ENCODE results near the gene TECTB. TPM values are rescaled to one million over a fixed set of nuclear protein-coding genes. Genes with fewer than 3 reads are reported as not detected.
"Not testable (repeated sequence)": the region's sequence is repeated elsewhere in the genome, so short reads cannot be mapped to it uniquely, and the experiment has no call there.

Gene TECTB
- total RNA-seq, 1 donor = not detected

DNA sequence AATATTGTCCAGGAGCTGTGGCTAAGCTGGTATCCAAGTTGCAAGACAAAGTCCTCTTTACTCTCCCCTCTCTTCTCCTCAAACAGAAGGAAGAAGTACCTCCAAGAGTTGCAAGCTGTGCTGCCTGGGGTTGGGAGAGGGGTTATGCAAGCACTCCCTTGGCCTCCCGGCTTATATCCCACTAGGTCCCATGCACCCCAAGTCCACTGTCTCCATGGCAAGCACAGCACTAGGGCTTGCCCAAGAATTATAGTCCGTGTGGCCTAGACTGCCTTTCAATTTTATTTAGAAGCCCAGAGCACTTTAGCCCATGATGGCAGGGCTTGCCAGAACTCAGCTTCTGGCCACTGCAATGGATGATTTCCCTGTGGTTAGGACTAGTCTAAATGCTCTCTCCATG, 40.4 kb upstream of the TECTB start:
- no peak for DNase-seq (ENCODE audit: low read depth)
- TF ChIP-seq, protein P1, sequence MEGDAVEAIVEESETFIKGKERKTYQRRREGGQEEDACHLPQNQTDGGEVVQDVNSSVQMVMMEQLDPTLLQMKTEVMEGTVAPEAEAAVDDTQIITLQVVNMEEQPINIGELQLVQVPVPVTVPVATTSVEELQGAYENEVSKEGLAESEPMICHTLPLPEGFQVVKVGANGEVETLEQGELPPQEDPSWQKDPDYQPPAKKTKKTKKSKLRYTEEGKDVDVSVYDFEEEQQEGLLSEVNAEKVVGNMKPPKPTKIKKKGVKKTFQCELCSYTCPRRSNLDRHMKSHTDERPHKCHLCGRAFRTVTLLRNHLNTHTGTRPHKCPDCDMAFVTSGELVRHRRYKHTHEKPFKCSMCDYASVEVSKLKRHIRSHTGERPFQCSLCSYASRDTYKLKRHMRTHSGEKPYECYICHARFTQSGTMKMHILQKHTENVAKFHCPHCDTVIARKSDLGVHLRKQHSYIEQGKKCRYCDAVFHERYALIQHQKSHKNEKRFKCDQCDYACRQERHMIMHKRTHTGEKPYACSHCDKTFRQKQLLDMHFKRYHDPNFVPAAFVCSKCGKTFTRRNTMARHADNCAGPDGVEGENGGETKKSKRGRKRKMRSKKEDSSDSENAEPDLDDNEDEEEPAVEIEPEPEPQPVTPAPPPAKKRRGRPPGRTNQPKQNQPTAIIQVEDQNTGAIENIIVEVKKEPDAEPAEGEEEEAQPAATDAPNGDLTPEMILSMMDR (IDR thresholded peaks at IDR 0.05; ENCODE audit: insufficient read depth, low read length) = no peak
- H3K4me3 ChIP-seq (ENCODE audit: low read depth, low read length) = no peak overlapping the region

DNA sequence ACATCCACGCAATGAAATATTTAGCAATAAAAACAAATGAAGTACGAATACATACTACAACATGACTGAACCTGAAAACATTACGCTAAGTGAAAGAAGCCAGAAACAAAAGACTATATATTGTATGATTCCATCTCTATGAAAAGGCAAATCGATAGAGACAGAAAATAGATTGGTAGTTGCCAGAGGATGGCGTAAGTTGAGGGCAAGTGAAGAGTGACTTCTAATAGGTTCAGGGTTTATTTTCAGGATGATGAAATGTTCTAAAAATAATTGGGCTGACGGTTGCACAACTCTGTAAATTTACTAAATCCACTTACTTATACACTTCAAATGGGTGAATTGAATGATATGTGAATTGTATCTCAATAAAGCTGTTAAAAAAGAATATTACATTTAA, 39.5 kb upstream of the TECTB start:
- DNase-seq (ENCODE audit: low read depth) = no peak
- TF ChIP-seq, protein P1 (IDR thresholded peaks at IDR 0.05; ENCODE audit: insufficient read depth, low read length) = no peak
- H3K4me3 ChIP-seq (ENCODE audit: low read depth, low read length) = no peak overlapping the region

DNA sequence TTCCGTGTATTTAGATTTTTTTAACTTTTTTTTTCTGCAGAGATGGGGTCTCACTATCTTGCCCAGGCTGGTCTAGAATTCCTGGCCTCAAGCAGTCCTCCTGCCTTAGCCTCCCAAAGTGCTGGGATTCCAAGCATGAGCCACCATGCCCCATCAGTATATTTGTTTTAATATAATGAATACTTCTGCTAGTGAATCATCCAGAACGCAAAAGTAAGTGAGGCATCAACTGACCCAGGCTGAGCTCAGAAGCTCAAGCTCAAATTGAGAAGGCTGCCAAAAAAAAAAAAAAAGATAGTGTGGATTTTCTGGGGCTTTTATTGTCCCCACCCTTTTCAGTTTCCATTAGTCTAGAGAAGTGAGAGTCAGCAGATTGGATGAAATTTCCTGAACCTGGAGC, 39.0 kb upstream of the TECTB start:
- peak; percentile 26 for DNase-seq (ENCODE audit: low read depth)
- TF ChIP-seq, protein P1 (IDR thresholded peaks at IDR 0.05; ENCODE audit: insufficient read depth, low read length) = no peak
- no peak overlapping the region for H3K4me3 ChIP-seq (ENCODE audit: low read depth, low read length)

DNA sequence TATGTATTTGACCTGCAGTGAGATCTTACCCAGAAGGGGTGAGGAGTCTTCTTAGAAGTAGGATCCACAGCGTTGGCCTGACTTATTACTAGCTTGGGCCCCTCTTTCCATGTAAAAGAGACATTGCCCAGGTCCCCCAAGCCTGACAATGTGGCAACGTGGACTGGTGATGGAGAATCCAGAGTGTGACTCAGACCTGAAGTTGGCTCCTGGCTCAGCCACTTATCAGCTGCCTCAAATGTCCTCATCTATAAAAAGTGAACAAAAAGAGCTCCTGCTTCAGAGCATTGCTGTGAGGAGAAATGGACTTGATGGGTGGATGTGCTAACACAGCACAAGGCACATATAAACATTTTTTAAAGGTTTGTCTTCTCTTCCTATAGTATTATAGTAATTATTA, 35.4 kb upstream of the TECTB start:
- no peak overlapping the region for H3K4me3 ChIP-seq (ENCODE audit: low read depth, low read length)
- DNase-seq (ENCODE audit: low read depth) = peak; percentile 35
- TF ChIP-seq, protein P1 (IDR thresholded peaks at IDR 0.05; ENCODE audit: insufficient read depth, low read length) = no peak

DNA sequence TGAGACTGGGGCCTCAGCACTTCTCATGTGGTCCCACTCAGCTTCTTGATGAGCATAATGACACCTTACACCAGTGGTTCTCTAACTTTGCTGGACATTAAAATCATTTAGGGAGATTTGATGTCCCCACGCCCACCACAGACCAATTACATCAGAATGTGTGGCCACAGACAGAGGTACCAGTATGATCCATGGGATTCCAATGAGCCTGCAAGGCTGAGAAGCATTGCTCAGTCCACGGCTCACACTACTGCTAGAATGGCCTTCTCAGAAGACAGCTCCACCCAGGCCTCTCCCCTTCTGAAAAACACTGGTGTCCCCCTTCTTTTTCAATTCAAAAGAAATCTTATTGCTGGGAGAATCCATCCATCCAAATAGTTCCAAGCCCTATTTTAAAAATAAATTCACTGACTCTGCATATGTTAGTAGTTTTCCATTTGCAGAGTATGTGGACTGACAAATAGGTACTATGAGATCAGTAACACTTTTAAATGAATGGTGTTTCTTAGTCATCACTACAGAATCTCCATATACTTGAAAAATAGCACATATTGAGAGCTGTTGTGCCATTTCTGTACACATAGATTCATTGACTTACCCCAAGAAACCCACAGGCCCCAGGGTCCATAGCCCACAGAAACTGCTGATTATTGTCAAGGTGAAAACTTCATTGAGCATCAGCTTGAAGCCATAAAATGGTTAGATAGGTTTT, 34.5 kb upstream of the TECTB start:
- H3K4me3 ChIP-seq (ENCODE audit: low read depth, low read length) = no peak overlapping the region
- no peak for DNase-seq (ENCODE audit: low read depth)
- TF ChIP-seq, protein P1 (IDR thresholded peaks at IDR 0.05; ENCODE audit: insufficient read depth, low read length) = no peak

DNA sequence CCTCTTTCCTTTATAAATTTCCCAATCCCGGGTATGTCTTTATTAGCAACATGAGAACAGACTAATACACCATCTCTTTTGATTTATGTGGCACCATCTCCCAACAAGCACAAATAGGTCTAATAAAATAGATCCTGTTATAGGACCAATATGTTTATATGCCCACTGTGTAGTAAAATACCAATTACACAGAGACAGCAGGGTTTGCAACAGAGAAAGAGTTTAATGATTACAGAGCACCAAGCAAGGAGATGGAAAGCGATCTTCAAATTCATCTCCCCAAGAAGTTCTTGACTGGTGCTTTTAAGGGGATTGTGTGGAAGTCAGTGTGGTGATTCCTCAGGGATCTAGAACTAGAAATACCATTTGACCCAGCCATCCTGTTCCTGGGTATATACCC, 33.5 kb upstream of the TECTB start:
- no peak overlapping the region for H3K4me3 ChIP-seq (ENCODE audit: low read depth, low read length)
- no peak for DNase-seq (ENCODE audit: low read depth)
- TF ChIP-seq, protein P1 (IDR thresholded peaks at IDR 0.05; ENCODE audit: insufficient read depth, low read length) = no peak

DNA sequence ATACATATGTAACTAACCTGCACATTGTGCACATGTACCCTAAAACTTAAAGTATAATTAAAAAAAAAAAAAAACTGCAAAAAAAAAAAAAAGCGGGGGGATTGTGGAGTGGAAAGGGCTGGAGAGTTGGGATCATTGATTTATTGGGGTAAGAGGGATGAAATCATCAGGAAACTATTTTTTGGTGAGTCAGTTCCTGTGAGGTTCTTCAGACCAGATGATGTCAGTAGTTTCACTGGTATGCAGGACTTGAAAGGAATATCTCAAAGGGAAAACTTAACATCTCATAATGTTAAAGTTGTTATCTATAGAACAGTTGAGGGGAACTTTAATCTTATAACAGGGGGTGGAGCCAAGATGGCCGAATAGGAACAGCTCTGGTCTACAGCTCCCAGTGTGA, 32.6 kb upstream of the TECTB start:
- DNase-seq (ENCODE audit: low read depth) = peak; percentile 42
- no peak overlapping the region for H3K4me3 ChIP-seq (ENCODE audit: low read depth, low read length)
- TF ChIP-seq, protein P1 (IDR thresholded peaks at IDR 0.05; ENCODE audit: insufficient read depth, low read length) = no peak

DNA sequence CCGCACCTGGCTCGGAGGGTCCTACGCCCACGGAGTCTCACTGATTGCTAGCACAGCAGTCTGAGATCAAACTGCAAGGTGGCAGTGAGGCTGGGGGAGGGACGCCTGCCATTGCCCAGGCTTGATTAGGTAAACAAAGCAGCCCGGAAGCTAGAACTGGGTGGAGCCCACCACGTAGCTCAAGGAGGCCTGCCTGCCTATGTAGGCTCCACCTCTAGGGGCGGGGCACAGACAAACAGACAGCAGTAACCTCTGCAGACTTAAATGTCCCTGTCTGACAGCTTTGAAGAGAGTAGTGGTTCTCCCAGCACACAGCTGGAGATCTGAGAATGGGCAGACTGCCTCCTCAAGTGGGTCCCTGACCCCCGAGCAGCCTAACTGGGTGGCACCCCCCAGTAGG, 32.0 kb upstream of the TECTB start:
- not testable (repeated sequence) for H3K4me3 ChIP-seq (ENCODE audit: low read depth, low read length); DNase-seq (ENCODE audit: low read depth)

Measured in fibroblast of the aortic adventitia (primary cell).